K562 (cell line): ENCODE data around the gene PPP1R37. TPM values are rescaled to one million over a fixed set of nuclear protein-coding genes. Genes with fewer than 3 reads are reported as not detected.
A peak's percentile ranks its signal among the peaks of the same experiment; 100 is the strongest.

ENCODE experiments used
- ATAC-seq: fragments of 200-7000 bp; cut with Tn5 transposase; 3 replicates; pipeline ENCODE4 v1.9.1; 2020; ENCODE audit warnings: moderate library complexity
- BruUV-seq: library from RNA; stranded (reverse); fragments of 400-500 nt; replicated peaks from 2 replicates; lab custom pipeline; 2021; lab: Mats Ljungman, UMichigan
- CTCF ChIA-PET: fragments of 300-600 bp; formaldehyde crosslinking; extraction: SDS; loops from one replicate; lab custom pipeline; 2021; ENCODE audit warnings: low intra/inter-chr PET ratio; lab: Yijun Ruan, JAX
- POLR2A ChIA-PET: fragments of 300-600, 350-650 bp; sonication (Branson Sonifier 250); formaldehyde crosslinking; extraction: SDS; loops from one replicate; lab custom pipeline; 2021; ENCODE audit warnings: antibody characterized with exemption, inconsistent platforms; lab: Yijun Ruan, JAX
- DNase-seq, 4 experiments: peaks; one replicate each; pipeline versions ENCODE4 v3.0.0 to v3.0.0-alpha.2; 2011 to 2018; ENCODE audit warnings: low spot score in 3 of 4, mixed read lengths in 3 of 4; ENCODE audit errors: extremely low read depth in 1 of 4
- FAIRE-seq: peaks from 2 replicates; lab custom pipeline; 2011; peaks lifted over from hg19 to GRCh38; lab: Jason Lieb, UNC
- H2AFZ ChIP-seq: 2 replicates; pipeline ENCODE4 v1.6.0; 2011; ENCODE audit warnings: low read depth, low read length, control low read depth, inconsistent platforms
- H3K27ac ChIP-seq: fragments of 200-600 bp; 3 replicates; pipeline ENCODE4 v1.8.0; 2011; ENCODE audit warnings: low read depth, mild to moderate bottlenecking, control low read depth, inconsistent platforms, low read length, moderate library complexity, mixed read lengths; ENCODE audit errors: extremely low read depth
- H3K27me3 ChIP-seq, 2 experiments: fragments of 300-600 bp in 1 of 2; 2 replicates in 1 of 2; 3 replicates in 1 of 2; pipeline versions ENCODE4 v1.6.0 to v1.8.0; 2011; ENCODE audit warnings: inconsistent platforms in 2 of 2, low read length in 2 of 2, mild to moderate bottlenecking in 1 of 2, mixed read lengths in 1 of 2, moderate library complexity in 1 of 2; ENCODE audit not compliant: control insufficient read depth in 2 of 2, insufficient read depth in 2 of 2
- H3K36me3 ChIP-seq: fragments of 300-600 bp; 3 replicates; pipeline ENCODE4 v1.8.0; 2011; ENCODE audit warnings: mild to moderate bottlenecking, low read length, inconsistent platforms; ENCODE audit not compliant: control insufficient read depth, insufficient read depth
- H3K4me1 ChIP-seq, 2 experiments: fragments of 200-600 bp in 1 of 2; replicated peaks in 1 of 2; 2 replicates in 1 of 2; 3 replicates in 1 of 2; pipeline versions ENCODE4 v1.5.1 to v1.8.0; 2011; ENCODE audit warnings: inconsistent platforms in 2 of 2, low read length in 2 of 2, mild to moderate bottlenecking in 1 of 2, mixed read lengths in 1 of 2, moderate library complexity in 1 of 2; ENCODE audit not compliant: control insufficient read depth in 2 of 2, insufficient read depth in 2 of 2
- H3K4me2 ChIP-seq: 2 replicates; pipeline ENCODE4 v1.6.1; 2011; ENCODE audit warnings: low read length, control low read depth, inconsistent platforms, mixed read lengths; ENCODE audit not compliant: insufficient read depth
- H3K4me3 ChIP-seq: fragments of 200-600 bp; sonication (generic), shearing (Covaris generic); 2 replicates; pipeline ENCODE4 v1.5.1; 2016; ENCODE audit warnings: control low read depth, inconsistent platforms
- H3K79me2 ChIP-seq: fragments of 200-600 bp; 3 replicates; pipeline ENCODE4 v1.8.0; 2011; ENCODE audit warnings: low read length, inconsistent platforms; ENCODE audit not compliant: control insufficient read depth, insufficient read depth
- H3K9ac ChIP-seq, 2 experiments: 2 replicates each; pipeline versions ENCODE4 v1.6.0 to v1.6.1; 2011; ENCODE audit warnings: low read depth in 2 of 2, low read length in 2 of 2, control low read depth in 1 of 2, inconsistent platforms in 1 of 2, mild to moderate bottlenecking in 1 of 2, mixed read lengths in 1 of 2; ENCODE audit not compliant: insufficient read depth in 1 of 2
- H3K9me1 ChIP-seq: one replicate; pipeline ENCODE4 v1.6.0; 2011; ENCODE audit warnings: inconsistent platforms, mild to moderate bottlenecking, low read length, moderate library complexity; ENCODE audit not compliant: control insufficient read depth, insufficient read depth
- H3K9me3 ChIP-seq: replicated peaks from 2 replicates; pipeline ENCODE4 v1.5.1; 2011; ENCODE audit warnings: low read depth, low read length, inconsistent platforms; ENCODE audit not compliant: control insufficient read depth, insufficient read depth
- H4K20me1 ChIP-seq: replicated peaks from 2 replicates; pipeline ENCODE4 v1.6.1; 2011; ENCODE audit warnings: low read length, inconsistent platforms, mixed read lengths; ENCODE audit not compliant: control insufficient read depth, insufficient read depth
- ATF4 ChIP-seq: fragments of 450-650 bp; formaldehyde crosslinking; IDR thresholded peaks from 2 replicates; pipeline ENCODE4 v1.4.0; 2022; ENCODE audit warnings: mild to moderate bottlenecking, moderate library complexity
- MEIS2 ChIP-seq: fragments of 450-650 bp; IDR thresholded peaks from 2 replicates; pipeline ENCODE4 v1.6.1; 2014; ENCODE audit warnings: mild to moderate bottlenecking; ENCODE audit not compliant: partially characterized antibody
- NFIC ChIP-seq: fragments of 450-650 bp; IDR thresholded peaks from 2 replicates; pipeline ENCODE4 v1.6.1; 2017; ENCODE audit warnings: mild to moderate bottlenecking, inconsistent platforms
- NR2C1 ChIP-seq, 2 experiments: fragments of 450-650 bp; IDR thresholded peaks; 2 replicates each; pipeline ENCODE4 v1.6.1; 2017; ENCODE audit warnings: mild to moderate bottlenecking in 2 of 2, antibody characterized with exemption in 1 of 2, inconsistent platforms in 1 of 2, missing compliant biosample characterization in 1 of 2, missing genetic modification characterization in 1 of 2
- TCF7 ChIP-seq: sonication (generic); IDR thresholded peaks from 2 replicates; pipeline ENCODE4 v1.6.1; 2016; ENCODE audit warnings: antibody characterized with exemption, borderline replicate concordance
- ZBTB49 ChIP-seq: sonication (generic); formaldehyde crosslinking; IDR thresholded peaks from 2 replicates; pipeline ENCODE4 v1.8.0; 2022; ENCODE audit warnings: missing genetic modification reagents, mild to moderate bottlenecking, borderline replicate concordance
- WGBS: fragments of 100-300 bp; shearing (Covaris generic); methylation state at CpG from one replicate; pipeline ENCODE4 v1.1.6; 2016; ENCODE audit warnings: low coverage, mixed read lengths; ENCODE audit not compliant: insufficient coverage; ENCODE audit errors: missing lambda C conversion rate; 5-methylcytosine and 5-hydroxymethylcytosine counted together
- in situ Hi-C: fragments of 300-500 bp; cut with MboI; formaldehyde crosslinking; loops from 4 replicates; pipeline ENCODE4 v1.15.0; 2018; ENCODE audit warnings: inconsistent platforms, mixed read lengths
- intact Hi-C: fragments of 100-400 bp; cut with micrococcal nuclease; formaldehyde crosslinking; loops from 2 replicates; pipeline ENCODE4 v1.14.2; 2022
- polyA plus RNA-seq, 8 experiments: library from polyadenylated mRNA; depleted of rRNA in 4 of 8; stranded (reverse) in 5 of 8; unstranded in 3 of 8; fragments of >200 nt; fragmentation: Nextera tagmentation in 2 of 8; fragmentation: Illumina TruSeq in 1 of 8; extraction: Ambion mirVana in 2 of 8; extraction: Trizol in 1 of 8; gene quantifications; 2 replicates each; pipeline versions ENCODE4 v1.2.1 to v1.2.3, GENCODE V29; 2011 to 2014; ENCODE audit warnings: inconsistent platforms in 1 of 8, missing spikeins in 1 of 8
- total RNA-seq, 7 experiments: library from RNA; depleted of rRNA in 6 of 7; stranded (reverse); fragments of >200 nt in 6 of 7; fragmentation: Illumina TruSeq in 2 of 7; extraction: Trizol in 2 of 7; gene quantifications; 2 replicates each; pipeline versions ENCODE4 v1.2.1 to v1.2.3, GENCODE V29; 2011 to 2021; ENCODE audit warnings: low replicate concordance in 1 of 7
- TF ChIP-seq, protein P1 (sequence below): IDR thresholded peaks from 3 replicates; pipeline ENCODE4 v1.6.1; 2011; ENCODE audit warnings: borderline replicate concordance, mild to moderate bottlenecking; ENCODE audit not compliant: insufficient read length, insufficient read depth
- TF ChIP-seq, protein P2 (sequence below), 2 experiments: fragments of 250-450 bp in 1 of 2; fragments of 450-650 bp in 1 of 2; sonication (Bioruptor Pico) in 1 of 2; IDR thresholded peaks; 2 replicates each; pipeline versions ENCODE4 v1.6.1 to v1.8.0; 2016 to 2021; ENCODE audit warnings: mild to moderate bottlenecking in 2 of 2, moderate library complexity in 2 of 2, missing compliant biosample characterization in 1 of 2, missing genetic modification characterization in 1 of 2
- TF ChIP-seq, protein P3 (sequence below): fragments of 250-450 bp; sonication (Bioruptor Pico); IDR thresholded peaks from 2 replicates; pipeline ENCODE4 v1.4.0; 2020; ENCODE audit warnings: mild to moderate bottlenecking, moderate library complexity
- TF ChIP-seq, protein P4 (sequence below): fragments of 250-450 bp; sonication (Bioruptor Pico); IDR thresholded peaks from 2 replicates; pipeline ENCODE4 v1.5.0; 2021; ENCODE audit warnings: mild to moderate bottlenecking, borderline replicate concordance

Gene PPP1R37
- total and polyA plus RNA-seq, 9 of the 15 experiments (the other 6 are each of a cell fraction or from before 2014, with no cell fraction given), result 0.04 to 20.3 (median 7.3) TPM

DNA sequence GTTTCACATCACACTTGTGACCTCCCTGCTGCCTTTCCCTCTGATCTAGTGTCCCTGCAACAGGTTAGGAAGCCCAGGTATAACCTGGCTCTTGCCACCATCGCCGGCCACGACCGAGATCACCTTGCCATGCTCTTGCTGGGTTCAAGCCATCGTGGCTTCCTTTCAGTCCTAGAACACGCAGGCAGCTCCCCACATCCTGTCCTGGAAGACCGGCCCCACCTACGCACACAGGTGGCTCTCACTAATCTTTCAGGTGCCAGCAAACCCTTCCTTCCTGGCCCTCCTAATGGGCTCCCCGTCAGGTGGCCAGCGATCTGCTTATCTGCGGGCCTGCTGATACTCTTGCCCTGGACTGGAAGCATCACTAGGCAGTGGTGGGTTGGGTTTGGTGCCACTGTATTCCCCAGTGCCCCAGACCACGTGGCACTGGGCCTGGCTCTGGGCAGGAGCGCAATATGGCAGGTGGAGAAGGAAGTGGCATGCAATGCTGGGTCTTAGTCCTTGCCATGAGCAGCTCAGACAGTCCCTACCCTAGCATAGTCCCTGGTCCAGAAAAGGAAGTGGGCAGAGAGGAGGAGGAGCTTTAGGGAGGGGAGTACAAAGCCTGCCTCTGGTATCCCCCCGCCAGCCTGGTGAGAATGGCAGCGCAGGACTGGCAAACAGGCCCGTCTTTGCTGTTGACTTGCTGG is 11.8 kb downstream of the PPP1R37 start:
- Histone ChIP-seq H2AFZ (no peak overlapping the region), H3K4me2 (no peak overlapping the region), H3K27me3 (no peaks in the 10 kb centered on the region), H3K27ac (no peak overlapping the region), H3K9ac (peak overlapping the region in 1 of 2 experiments; percentile 73; a peak in 2 of 4 replicates), H4K20me1 (peaks cover 57% of the 10 kb centered on the region), H3K79me2 (peaks cover 82% of the 10 kb centered on the region), H3K4me1 (peaks cover 0 to 23% of the 10 kb centered on the region in 2 experiments; a peak in 4 of 5 replicates), H3K36me3 (peaks cover 21% of the 10 kb centered on the region; the same call in 2 of the 3 replicates), H3K4me3 (no peak overlapping the region), H3K9me1 (peaks cover 2% of the 10 kb centered on the region), H3K9me3 (no peaks in the 10 kb centered on the region)
- ChIA-PET CTCF (no interaction called here), POLR2A (interaction anchor here (1.4 to 2.2 kb wide), 2 partner anchors 8 to 10 kb away, joined by 3 to 6 read pairs; no protein-coding TSS in a partner anchor)
- 88% methylated on average over 16 of the region's 16 CpGs for WGBS
- ATAC-seq (no peak), FAIRE-seq (no peak), DNase-seq (no peak)
- in situ Hi-C loops, result no loop called here
- intact Hi-C loops, result no loop called here
- BruUV-seq, result no TSS peak
- no peak for TF ChIP-seq ATF4
- TF ChIP-seq, protein P1, sequence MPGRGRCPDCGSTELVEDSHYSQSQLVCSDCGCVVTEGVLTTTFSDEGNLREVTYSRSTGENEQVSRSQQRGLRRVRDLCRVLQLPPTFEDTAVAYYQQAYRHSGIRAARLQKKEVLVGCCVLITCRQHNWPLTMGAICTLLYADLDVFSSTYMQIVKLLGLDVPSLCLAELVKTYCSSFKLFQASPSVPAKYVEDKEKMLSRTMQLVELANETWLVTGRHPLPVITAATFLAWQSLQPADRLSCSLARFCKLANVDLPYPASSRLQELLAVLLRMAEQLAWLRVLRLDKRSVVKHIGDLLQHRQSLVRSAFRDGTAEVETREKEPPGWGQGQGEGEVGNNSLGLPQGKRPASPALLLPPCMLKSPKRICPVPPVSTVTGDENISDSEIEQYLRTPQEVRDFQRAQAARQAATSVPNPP, result no peak
- no peak for TF ChIP-seq NR2C1 (IDR thresholded peaks at IDR 0.05)
- TF ChIP-seq NR2C1 (tag; IDR thresholded peaks at IDR 0.05), result no peak
- TF ChIP-seq, protein P2, sequence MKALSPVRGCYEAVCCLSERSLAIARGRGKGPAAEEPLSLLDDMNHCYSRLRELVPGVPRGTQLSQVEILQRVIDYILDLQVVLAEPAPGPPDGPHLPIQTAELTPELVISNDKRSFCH (CRISPR knock-in tag; IDR thresholded peaks at IDR 0.05), result no peak
- TF ChIP-seq, protein P2 (tag; IDR thresholded peaks at IDR 0.05), result no peak
- TF ChIP-seq MEIS2, result no peak
- TF ChIP-seq, protein P3, sequence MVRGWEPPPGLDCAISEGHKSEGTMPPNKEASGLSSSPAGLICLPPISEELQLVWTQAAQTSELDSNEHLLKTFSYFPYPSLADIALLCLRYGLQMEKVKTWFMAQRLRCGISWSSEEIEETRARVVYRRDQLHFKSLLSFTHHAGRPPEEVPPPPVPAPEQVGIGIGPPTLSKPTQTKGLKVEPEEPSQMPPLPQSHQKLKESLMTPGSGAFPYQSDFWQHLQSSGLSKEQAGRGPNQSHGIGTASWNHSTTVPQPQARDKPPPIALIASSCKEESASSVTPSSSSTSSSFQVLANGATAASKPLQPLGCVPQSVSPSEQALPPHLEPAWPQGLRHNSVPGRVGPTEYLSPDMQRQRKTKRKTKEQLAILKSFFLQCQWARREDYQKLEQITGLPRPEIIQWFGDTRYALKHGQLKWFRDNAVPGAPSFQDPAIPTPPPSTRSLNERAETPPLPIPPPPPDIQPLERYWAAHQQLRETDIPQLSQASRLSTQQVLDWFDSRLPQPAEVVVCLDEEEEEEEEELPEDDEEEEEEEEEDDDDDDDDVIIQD (CRISPR knock-in tag), result no peak
- TF ChIP-seq, protein P4, sequence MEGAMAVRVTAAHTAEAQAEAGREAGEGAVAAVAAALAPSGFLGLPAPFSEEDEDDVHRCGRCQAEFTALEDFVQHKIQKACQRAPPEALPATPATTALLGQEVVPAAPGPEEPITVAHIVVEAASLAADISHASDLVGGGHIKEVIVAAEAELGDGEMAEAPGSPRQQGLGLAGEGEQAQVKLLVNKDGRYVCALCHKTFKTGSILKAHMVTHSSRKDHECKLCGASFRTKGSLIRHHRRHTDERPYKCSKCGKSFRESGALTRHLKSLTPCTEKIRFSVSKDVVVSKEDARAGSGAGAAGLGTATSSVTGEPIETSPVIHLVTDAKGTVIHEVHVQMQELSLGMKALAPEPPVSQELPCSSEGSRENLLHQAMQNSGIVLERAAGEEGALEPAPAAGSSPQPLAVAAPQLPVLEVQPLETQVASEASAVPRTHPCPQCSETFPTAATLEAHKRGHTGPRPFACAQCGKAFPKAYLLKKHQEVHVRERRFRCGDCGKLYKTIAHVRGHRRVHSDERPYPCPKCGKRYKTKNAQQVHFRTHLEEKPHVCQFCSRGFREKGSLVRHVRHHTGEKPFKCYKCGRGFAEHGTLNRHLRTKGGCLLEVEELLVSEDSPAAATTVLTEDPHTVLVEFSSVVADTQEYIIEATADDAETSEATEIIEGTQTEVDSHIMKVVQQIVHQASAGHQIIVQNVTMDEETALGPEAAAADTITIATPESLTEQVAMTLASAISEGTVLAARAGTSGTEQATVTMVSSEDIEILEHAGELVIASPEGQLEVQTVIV (CRISPR knock-in tag), result no peak
- no peak for TF ChIP-seq NFIC
- TF ChIP-seq ZBTB49, result no peak
- no peak for TF ChIP-seq TCF7
